K562 (cell line): Measurements from ENCODE around the gene ABHD17B. TPM values are rescaled to one million over a fixed set of nuclear protein-coding genes. Genes with fewer than 3 reads are reported as not detected.

Source experiments
- ATAC-seq: fragments of 200-7000 bp; cut with Tn5 transposase; 3 replicates; pipeline ENCODE4 v1.9.1; 2020; ENCODE audit warnings: moderate library complexity
- BruUV-seq: library from RNA; stranded (reverse); fragments of 400-500 nt; replicated peaks from 2 replicates; lab custom pipeline; 2021; lab: Mats Ljungman, UMichigan
- CTCF ChIA-PET: fragments of 300-600 bp; formaldehyde crosslinking; extraction: SDS; loops from one replicate; lab custom pipeline; 2021; ENCODE audit warnings: low intra/inter-chr PET ratio; lab: Yijun Ruan, JAX
- POLR2A ChIA-PET: fragments of 300-600, 350-650 bp; sonication (Branson Sonifier 250); formaldehyde crosslinking; extraction: SDS; loops from one replicate; lab custom pipeline; 2021; ENCODE audit warnings: antibody characterized with exemption, inconsistent platforms; lab: Yijun Ruan, JAX
- DNase-seq, 4 experiments: peaks; one replicate each; pipeline versions ENCODE4 v3.0.0 to v3.0.0-alpha.2; 2011 to 2018; ENCODE audit warnings: low spot score in 3 of 4, mixed read lengths in 3 of 4; ENCODE audit errors: extremely low read depth in 1 of 4
- FAIRE-seq: peaks from 2 replicates; lab custom pipeline; 2011; peaks lifted over from hg19 to GRCh38; lab: Jason Lieb, UNC
- H2AFZ ChIP-seq: 2 replicates; pipeline ENCODE4 v1.6.0; 2011; ENCODE audit warnings: low read depth, low read length, control low read depth, inconsistent platforms
- H3K27ac ChIP-seq: fragments of 200-600 bp; 3 replicates; pipeline ENCODE4 v1.8.0; 2011; ENCODE audit warnings: low read depth, mild to moderate bottlenecking, control low read depth, inconsistent platforms, low read length, moderate library complexity, mixed read lengths; ENCODE audit errors: extremely low read depth
- H3K27me3 ChIP-seq, 2 experiments: fragments of 300-600 bp in 1 of 2; 2 replicates in 1 of 2; 3 replicates in 1 of 2; pipeline versions ENCODE4 v1.6.0 to v1.8.0; 2011; ENCODE audit warnings: inconsistent platforms in 2 of 2, low read length in 2 of 2, mild to moderate bottlenecking in 1 of 2, mixed read lengths in 1 of 2, moderate library complexity in 1 of 2; ENCODE audit not compliant: control insufficient read depth in 2 of 2, insufficient read depth in 2 of 2
- H3K36me3 ChIP-seq: fragments of 300-600 bp; 3 replicates; pipeline ENCODE4 v1.8.0; 2011; ENCODE audit warnings: mild to moderate bottlenecking, low read length, inconsistent platforms; ENCODE audit not compliant: control insufficient read depth, insufficient read depth
- H3K4me1 ChIP-seq, 2 experiments: fragments of 200-600 bp in 1 of 2; replicated peaks in 1 of 2; 2 replicates in 1 of 2; 3 replicates in 1 of 2; pipeline versions ENCODE4 v1.5.1 to v1.8.0; 2011; ENCODE audit warnings: inconsistent platforms in 2 of 2, low read length in 2 of 2, mild to moderate bottlenecking in 1 of 2, mixed read lengths in 1 of 2, moderate library complexity in 1 of 2; ENCODE audit not compliant: control insufficient read depth in 2 of 2, insufficient read depth in 2 of 2
- H3K4me2 ChIP-seq: 2 replicates; pipeline ENCODE4 v1.6.1; 2011; ENCODE audit warnings: low read length, control low read depth, inconsistent platforms, mixed read lengths; ENCODE audit not compliant: insufficient read depth
- H3K4me3 ChIP-seq: fragments of 200-600 bp; sonication (generic), shearing (Covaris generic); 2 replicates; pipeline ENCODE4 v1.5.1; 2016; ENCODE audit warnings: control low read depth, inconsistent platforms
- H3K79me2 ChIP-seq: fragments of 200-600 bp; 3 replicates; pipeline ENCODE4 v1.8.0; 2011; ENCODE audit warnings: low read length, inconsistent platforms; ENCODE audit not compliant: control insufficient read depth, insufficient read depth
- H3K9ac ChIP-seq, 2 experiments: 2 replicates each; pipeline versions ENCODE4 v1.6.0 to v1.6.1; 2011; ENCODE audit warnings: low read depth in 2 of 2, low read length in 2 of 2, control low read depth in 1 of 2, inconsistent platforms in 1 of 2, mild to moderate bottlenecking in 1 of 2, mixed read lengths in 1 of 2; ENCODE audit not compliant: insufficient read depth in 1 of 2
- H3K9me1 ChIP-seq: one replicate; pipeline ENCODE4 v1.6.0; 2011; ENCODE audit warnings: inconsistent platforms, mild to moderate bottlenecking, low read length, moderate library complexity; ENCODE audit not compliant: control insufficient read depth, insufficient read depth
- H3K9me3 ChIP-seq: replicated peaks from 2 replicates; pipeline ENCODE4 v1.5.1; 2011; ENCODE audit warnings: low read depth, low read length, inconsistent platforms; ENCODE audit not compliant: control insufficient read depth, insufficient read depth
- H4K20me1 ChIP-seq: replicated peaks from 2 replicates; pipeline ENCODE4 v1.6.1; 2011; ENCODE audit warnings: low read length, inconsistent platforms, mixed read lengths; ENCODE audit not compliant: control insufficient read depth, insufficient read depth
- BDP1 ChIP-seq: IDR thresholded peaks from 3 replicates; pipeline ENCODE4 v1.6.1; 2011; ENCODE audit not compliant: insufficient read length, insufficient read depth
- CCAR2 ChIP-seq: fragments of 200-400 bp; formaldehyde crosslinking; IDR thresholded peaks from 2 replicates; pipeline ENCODE4 v1.6.1; 2017; ENCODE audit warnings: mild to moderate bottlenecking, low read depth, low read length
- CSDE1 ChIP-seq, 2 experiments: fragments of 450-650 bp; IDR thresholded peaks; 2 replicates each; pipeline ENCODE4 v1.6.1; 2016; ENCODE audit warnings: mild to moderate bottlenecking in 1 of 2
- DACH1 ChIP-seq: fragments of 450-650 bp; IDR thresholded peaks from 2 replicates; pipeline ENCODE4 v1.6.1; 2018; ENCODE audit not compliant: partially characterized antibody
- FOXK1 ChIP-seq: sonication (generic); formaldehyde crosslinking; IDR thresholded peaks from 2 replicates; pipeline ENCODE4 v1.8.0; 2022; ENCODE audit warnings: missing genetic modification reagents, mild to moderate bottlenecking, borderline replicate concordance
- HCFC1 ChIP-seq: IDR thresholded peaks from 2 replicates; pipeline ENCODE4 v1.6.1; 2012; ENCODE audit warnings: low read depth, low read length, improper control_type of control experiment
- HMG20A ChIP-seq: fragments of 450-650 bp; formaldehyde crosslinking; conservative IDR thresholded peaks from 2 replicates; pipeline ENCODE4 v1.4.0; 2020; ENCODE audit warnings: mild to moderate bottlenecking, mixed read lengths
- HNRNPUL1 ChIP-seq: fragments of 200-400 bp; formaldehyde crosslinking; IDR thresholded peaks from 2 replicates; pipeline ENCODE4 v1.6.1; 2017; ENCODE audit warnings: low read length
- NFYB ChIP-seq: IDR thresholded peaks from 2 replicates; pipeline ENCODE4 v1.6.1; 2011; ENCODE audit warnings: mild to moderate bottlenecking, moderate library complexity; ENCODE audit not compliant: insufficient read length; ENCODE audit errors: extremely low read depth
- PCBP1 ChIP-seq: fragments of 200-400 bp; formaldehyde crosslinking; IDR thresholded peaks from 2 replicates; pipeline ENCODE4 v1.6.1; 2018; ENCODE audit warnings: mild to moderate bottlenecking, low read depth, low read length; ENCODE audit not compliant: poor library complexity, severe bottlenecking
- ZNF146 ChIP-seq: IDR thresholded peaks from one replicate; pipeline ENCODE4 v1.6.1; 2018; ENCODE audit warnings: missing compliant biosample characterization; ENCODE audit not compliant: unreplicated experiment
- ZNF253 ChIP-seq: fragments of 250-450 bp; sonication (Bioruptor Pico); conservative IDR thresholded peaks from 2 replicates; pipeline ENCODE4 v1.6.1; 2021; ENCODE audit warnings: mild to moderate bottlenecking
- ZNF644 ChIP-seq: fragments of 200-800 bp; sonication (Bioruptor generic); IDR thresholded peaks from 2 replicates; pipeline ENCODE4 v1.6.1; 2016; ENCODE audit warnings: low read depth, missing genetic modification characterization, missing compliant biosample characterization
- ZNF76 ChIP-seq: fragments of 250-450 bp; sonication (Bioruptor Pico); IDR thresholded peaks from 2 replicates; pipeline ENCODE4 v1.4.0; 2020; ENCODE audit warnings: mild to moderate bottlenecking, moderate library complexity, borderline replicate concordance
- WGBS: fragments of 100-300 bp; shearing (Covaris generic); methylation state at CpG from one replicate; pipeline ENCODE4 v1.1.6; 2016; ENCODE audit warnings: low coverage, mixed read lengths; ENCODE audit not compliant: insufficient coverage; ENCODE audit errors: missing lambda C conversion rate; 5-methylcytosine and 5-hydroxymethylcytosine counted together
- in situ Hi-C: fragments of 300-500 bp; cut with MboI; formaldehyde crosslinking; loops from 4 replicates; pipeline ENCODE4 v1.15.0; 2018; ENCODE audit warnings: inconsistent platforms, mixed read lengths
- intact Hi-C: fragments of 100-400 bp; cut with micrococcal nuclease; formaldehyde crosslinking; loops from 2 replicates; pipeline ENCODE4 v1.14.2; 2022
- polyA plus RNA-seq, 8 experiments: library from polyadenylated mRNA; depleted of rRNA in 4 of 8; stranded (reverse) in 5 of 8; unstranded in 3 of 8; fragments of >200 nt; fragmentation: Nextera tagmentation in 2 of 8; fragmentation: Illumina TruSeq in 1 of 8; extraction: Ambion mirVana in 2 of 8; extraction: Trizol in 1 of 8; gene quantifications; 2 replicates each; pipeline versions ENCODE4 v1.2.1 to v1.2.3, GENCODE V29; 2011 to 2014; ENCODE audit warnings: inconsistent platforms in 1 of 8, missing spikeins in 1 of 8
- total RNA-seq, 7 experiments: library from RNA; depleted of rRNA in 6 of 7; stranded (reverse); fragments of >200 nt in 6 of 7; fragmentation: Illumina TruSeq in 2 of 7; extraction: Trizol in 2 of 7; gene quantifications; 2 replicates each; pipeline versions ENCODE4 v1.2.1 to v1.2.3, GENCODE V29; 2011 to 2021; ENCODE audit warnings: low replicate concordance in 1 of 7
- TF ChIP-seq, protein P1 (sequence below): fragments of 450-650 bp; conservative IDR thresholded peaks from 2 replicates; pipeline ENCODE4 v1.6.1; 2016; ENCODE audit warnings: missing genetic modification characterization, low read depth, mild to moderate bottlenecking, control low read depth, missing compliant biosample characterization
- TF ChIP-seq, protein P2 (sequence below), 3 experiments: fragments of 200-800 bp in 1 of 3; sonication (Bioruptor generic) in 1 of 3; sonication (generic) in 1 of 3; formaldehyde crosslinking in 1 of 3; IDR thresholded peaks; 2 replicates each; pipeline versions ENCODE4 v1.6.1 to v1.8.0; 2016 to 2022; ENCODE audit warnings: mild to moderate bottlenecking in 2 of 3, missing compliant biosample characterization in 2 of 3, missing genetic modification characterization in 2 of 3, missing genetic modification reagents in 1 of 3
- TF ChIP-seq, protein P3 (sequence below): sonication (generic); formaldehyde crosslinking; IDR thresholded peaks from 2 replicates; pipeline ENCODE4 v1.8.1; 2023; ENCODE audit warnings: mild to moderate bottlenecking, missing genetic modification reagents

ABHD17B gene
- total and polyA plus RNA-seq, 9 of the 15 experiments (the other 6 are each of a cell fraction or from before 2014, with no cell fraction given), result 1.9 to 13.4 (median 10.1) TPM

GRCh38 chr9:71830929-71831328, 80.1 kb downstream of the ABHD17B start:
- no peak overlapping the region for H2AFZ ChIP-seq
- WGBS, result 0% methylated on average over 1 of the region's 1 CpG
- no peaks in the 10 kb centered on the region for H3K27me3 ChIP-seq
- no peaks in the 10 kb centered on the region for H3K9me1 ChIP-seq
- DNase-seq (no peak), FAIRE-seq (no peak), ATAC-seq (no peak)
- no peak overlapping the region for H3K9ac ChIP-seq
- H3K4me2 ChIP-seq, result no peak overlapping the region
- ChIA-PET CTCF (no interaction called here), POLR2A (interaction anchor here (0.6 kb wide), 1 partner anchor 427 kb away, joined by 3 read pairs; no protein-coding TSS in a partner anchor)
- H3K27ac ChIP-seq, result no peak overlapping the region
- no peaks in the 10 kb centered on the region for H4K20me1 ChIP-seq
- no peak overlapping the region for H3K4me3 ChIP-seq
- no TSS peak for BruUV-seq
- H3K9me3 ChIP-seq, result no peaks in the 10 kb centered on the region
- H3K36me3 ChIP-seq, result no peaks in the 10 kb centered on the region
- intact Hi-C loops (no loop called here), in situ Hi-C loops (no loop called here)
- TF ChIP-seq FOXK1 (CRISPR knock-in tag), result no peak
- no peak for TF ChIP-seq HCFC1
- no peak for TF ChIP-seq ZNF76 (CRISPR knock-in tag)
- TF ChIP-seq CCAR2, result no peak
- TF ChIP-seq ZNF644 (tag), result no peak
- TF ChIP-seq ZNF146 (CRISPR knock-in tag), result no peak
- TF ChIP-seq, protein P1, sequence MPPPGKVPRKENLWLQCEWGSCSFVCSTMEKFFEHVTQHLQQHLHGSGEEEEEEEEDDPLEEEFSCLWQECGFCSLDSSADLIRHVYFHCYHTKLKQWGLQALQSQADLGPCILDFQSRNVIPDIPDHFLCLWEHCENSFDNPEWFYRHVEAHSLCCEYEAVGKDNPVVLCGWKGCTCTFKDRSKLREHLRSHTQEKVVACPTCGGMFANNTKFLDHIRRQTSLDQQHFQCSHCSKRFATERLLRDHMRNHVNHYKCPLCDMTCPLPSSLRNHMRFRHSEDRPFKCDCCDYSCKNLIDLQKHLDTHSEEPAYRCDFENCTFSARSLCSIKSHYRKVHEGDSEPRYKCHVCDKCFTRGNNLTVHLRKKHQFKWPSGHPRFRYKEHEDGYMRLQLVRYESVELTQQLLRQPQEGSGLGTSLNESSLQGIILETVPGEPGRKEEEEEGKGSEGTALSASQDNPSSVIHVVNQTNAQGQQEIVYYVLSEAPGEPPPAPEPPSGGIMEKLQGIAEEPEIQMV (tag), result no peak
- TF ChIP-seq, protein P2, sequence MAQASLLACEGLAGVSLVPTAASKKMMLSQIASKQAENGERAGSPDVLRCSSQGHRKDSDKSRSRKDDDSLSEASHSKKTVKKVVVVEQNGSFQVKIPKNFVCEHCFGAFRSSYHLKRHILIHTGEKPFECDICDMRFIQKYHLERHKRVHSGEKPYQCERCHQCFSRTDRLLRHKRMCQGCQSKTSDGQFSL (CRISPR knock-in tag; IDR thresholded peaks at IDR 0.05), result no peak
- TF ChIP-seq, protein P2 (tag; IDR thresholded peaks at IDR 0.05), result no peak
- no peak for TF ChIP-seq CSDE1 (IDR thresholded peaks at IDR 0.05)
- no peak for TF ChIP-seq ZNF253 (CRISPR knock-in tag)
- TF ChIP-seq NFYB, result no peak
- no peak for TF ChIP-seq HMG20A (CRISPR knock-in tag)
- TF ChIP-seq, protein P3, sequence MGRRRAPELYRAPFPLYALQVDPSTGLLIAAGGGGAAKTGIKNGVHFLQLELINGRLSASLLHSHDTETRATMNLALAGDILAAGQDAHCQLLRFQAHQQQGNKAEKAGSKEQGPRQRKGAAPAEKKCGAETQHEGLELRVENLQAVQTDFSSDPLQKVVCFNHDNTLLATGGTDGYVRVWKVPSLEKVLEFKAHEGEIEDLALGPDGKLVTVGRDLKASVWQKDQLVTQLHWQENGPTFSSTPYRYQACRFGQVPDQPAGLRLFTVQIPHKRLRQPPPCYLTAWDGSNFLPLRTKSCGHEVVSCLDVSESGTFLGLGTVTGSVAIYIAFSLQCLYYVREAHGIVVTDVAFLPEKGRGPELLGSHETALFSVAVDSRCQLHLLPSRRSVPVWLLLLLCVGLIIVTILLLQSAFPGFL (CRISPR knock-in tag), result no peak
- TF ChIP-seq DACH1, result no peak
- no peak for TF ChIP-seq PCBP1
- TF ChIP-seq HNRNPUL1, result no peak
- no peak for TF ChIP-seq BDP1
- H3K79me2 ChIP-seq, result no peaks in the 10 kb centered on the region
- no peaks in the 10 kb centered on the region for H3K4me1 ChIP-seq
